HCT116 (cell line): ENCODE data around the gene IL1RAPL1.

Experiments used
- CBX3 ChIP-seq: IDR thresholded peaks from 2 replicates; pipeline ENCODE4 v1.6.1; 2012; ENCODE audit warnings: low read depth
- CEBPB ChIP-seq: IDR thresholded peaks from 2 replicates; pipeline ENCODE4 v1.6.1; 2012; ENCODE audit warnings: low read depth
- CTCF ChIP-seq, 3 experiments: fragments of 200-600 bp in 1 of 3; sonication (generic) in 1 of 3; IDR thresholded peaks in 2 of 3; conservative IDR thresholded peaks in 1 of 3; 2 replicates each; pipeline ENCODE4 v1.5.1; 2012 to 2017; ENCODE audit warnings: low read depth in 2 of 3, low read length in 2 of 3, antibody characterized with exemption in 1 of 3, borderline replicate concordance in 1 of 3, control low read depth in 1 of 3, mild to moderate bottlenecking in 1 of 3, mixed read lengths in 1 of 3, mixed run types in 1 of 3, moderate library complexity in 1 of 3; ENCODE audit not compliant: insufficient read depth in 1 of 3
- POLR2A ChIP-seq: IDR thresholded peaks from 2 replicates; pipeline ENCODE4 v1.7.0; 2011; ENCODE audit warnings: borderline replicate concordance; ENCODE audit not compliant: insufficient read depth, insufficient read length; ENCODE audit errors: extremely low read depth
- SP1 ChIP-seq: IDR thresholded peaks from 2 replicates; pipeline ENCODE4 v1.6.1; 2012; ENCODE audit warnings: low read depth

- no peak for TF ChIP-seq POLR2A
- no peak for TF ChIP-seq SP1
- TF ChIP-seq CEBPB: no peak
- TF ChIP-seq CTCF (IDR thresholded peaks at IDR 0.05 in 2 of 3, conservative IDR thresholded peaks at IDR 0.05 in 1 of 3; ENCODE audit: borderline replicate concordance in 1 of 3, insufficient read depth in 1 of 3, low read depth in 2 of 3, low read length in 2 of 3): no peak
- no peak for TF ChIP-seq CBX3
These were observed 1264.8 kb downstream of the IL1RAPL1 start for GRCh38 chrX:29851857-29852605.
